ENCODE data around the gene CDC42BPA. TPM values are rescaled to one million over a fixed set of nuclear protein-coding genes. Genes with fewer than 3 reads are reported as not detected.

Gene CDC42BPA
- total and polyA plus RNA-seq, 2 donors (not counting 3 experiments of a cell fraction or from before 2014, with no cell fraction given): 26.1 to 92.6 TPM

- Histone ChIP-seq H3K36me3 (ENCODE audit: control insufficient read depth in 2 of 2, extremely low read depth in 1 of 2, insufficient read depth in 2 of 2, low read length in 2 of 2) (no peaks in the 10 kb centered on the region), H3K27me3 (ENCODE audit: control insufficient read depth in 2 of 2, insufficient read depth in 2 of 2, low read length in 2 of 2) (no peaks in the 10 kb centered on the region), H3K79me2 (ENCODE audit: control insufficient read depth, insufficient read depth, low read length) (no peaks in the 10 kb centered on the region), H3K9ac (replicated peaks; ENCODE audit: extremely low read depth, insufficient read depth, low read length) (peak within 1 kb of the TSS; percentile 57), H2AFZ (ENCODE audit: low read depth, low read length) (peak within 1 kb of the TSS; percentile 80), H3K9me3 (replicated peaks; ENCODE audit: control insufficient read depth, insufficient read depth, low read length) (no peaks in the 10 kb centered on the region), H3K4me2 (ENCODE audit: insufficient read depth, low read length) (peak within 1 kb of the TSS; percentile 79), H3K27ac (ENCODE audit: insufficient read depth, low read depth, low read length) (peak within 1 kb of the TSS; percentile 46), H3K4me3 (replicated peaks in 1 of 3; ENCODE audit: insufficient read depth in 1 of 3, low read depth in 1 of 3, low read length in 3 of 3) (peak within 1 kb of the TSS; percentile 40 to 63 (median 54)), H3K9me1 (replicated peaks; ENCODE audit: control insufficient read depth, extremely low read depth, insufficient read depth, low read length) (no peaks in the 10 kb centered on the region), H4K20me1 (replicated peaks; ENCODE audit: control insufficient read depth, extremely low read depth, insufficient read depth, low read length) (no peaks in the 10 kb centered on the region), H3K4me1 (ENCODE audit: control insufficient read depth, extremely low read depth, insufficient read depth, low read length) (peaks cover 7% of the 10 kb centered on the region)
- ChIA-PET CTCF (interaction anchor here (0.6 to 2.3 kb wide), 7 partner anchors 9 to 508 kb away, joined by 3 to 10 read pairs (median 4); partner anchors contain the start of gene STUM), POLR2A (interaction anchor here (1.2 kb wide), 1 partner anchor 112 kb away, joined by 3 read pairs; no protein-coding TSS in a partner anchor)
- DNase-seq (ENCODE audit: low read depth, low spot score) (peak; percentile 99), FAIRE-seq (peak; percentile 100)
- TF ChIP-seq JUN (IDR thresholded peaks at IDR 0.05; ENCODE audit: borderline replicate concordance, insufficient read depth, insufficient read length, low read depth): no peak
- peak; percentile 45 for TF ChIP-seq MAX (IDR thresholded peaks at IDR 0.05; ENCODE audit: insufficient read depth, insufficient read length)
- TF ChIP-seq FOS (IDR thresholded peaks at IDR 0.05; ENCODE audit: borderline replicate concordance, insufficient read depth, low read length): no peak
- no peak for TF ChIP-seq CTCF (IDR thresholded peaks at IDR 0.05; ENCODE audit: extremely low read depth in 1 of 2, insufficient read depth in 1 of 2, low read depth in 1 of 2, low read length in 2 of 2)
- no peak for TF ChIP-seq GATA2 (IDR thresholded peaks at IDR 0.05; ENCODE audit: insufficient read depth, insufficient read length, low read depth, low read length)
- TF ChIP-seq EZH2 (IDR thresholded peaks at IDR 0.05; ENCODE audit: borderline replicate concordance, low read depth, low read length, severe bottlenecking): no peak
- TF ChIP-seq POLR2A (IDR thresholded peaks at IDR 0.05; ENCODE audit: low read depth, low read length): no peak
- no peak for TF ChIP-seq MYC (IDR thresholded peaks at IDR 0.05; ENCODE audit: low read depth, low read length)
- peak; percentile 51 for TF ChIP-seq POLR2AphosphoS5 (IDR thresholded peaks at IDR 0.05; ENCODE audit: insufficient read depth, low read depth, low read length)
- no TSS peak for BruUV-seq (replicated peaks)
- dilution Hi-C loops (cut with MboI; ENCODE audit: extremely low pct_ligation_motif_present, low sequenced_read_pairs) (no loop called here), intact Hi-C loops (cut with micrococcal nuclease) (loop anchor here (1.0 to 10.0 kb wide), 2 partner anchors 70 to 205 kb away; partner anchors contain the start of genes ITPKB and PSEN2)
These were observed 378.1 kb downstream of the CDC42BPA start, which contains the start of gene COQ8A for GRCh38 chr1:226940029-226940805. COQ8A (plus strand) TSS chr1:226940294; CDS start chr1:226961386, 21,092 bp downstream.

Small RNA genes lying within 50 kb of the gene (small RNA-seq; reads per million reads assigned to genes)
- not detected for gene AL353689.1 (ENCODE audit: insufficient read depth, insufficient read length, low read depth, low replicate concordance)

Other genes starting within 250 kb of the CDC42BPA start
- gene ZNF678, start 245.1 kb upstream of the CDC42BPA start, total RNA-seq: 7.5 and 7.7 TPM in 2 replicates
- 2.0 and 2.1 TPM in 2 replicates for gene ZNF678, start 245.1 kb upstream of the CDC42BPA start, polyA plus RNA-seq

Data from endothelial cell of umbilical vein (primary cell).